HG03520 (cell line): Measurements from ENCODE around the gene LRP10.
A peak's percentile ranks its signal among the peaks of the same experiment; 100 is the strongest.
"Not testable (repeated sequence)": the region's sequence is repeated elsewhere in the genome, so short reads cannot be mapped to it uniquely, and the experiment has no call there.

ENCODE experiments used
- ATAC-seq: cut with Tn5 transposase; IDR thresholded peaks from one replicate; pipeline ENCODE4 v1.9.1; 2021; ENCODE audit warnings: mild to moderate bottlenecking, moderate library complexity; ENCODE audit not compliant: unreplicated experiment

The LRP10 gene, protein sequence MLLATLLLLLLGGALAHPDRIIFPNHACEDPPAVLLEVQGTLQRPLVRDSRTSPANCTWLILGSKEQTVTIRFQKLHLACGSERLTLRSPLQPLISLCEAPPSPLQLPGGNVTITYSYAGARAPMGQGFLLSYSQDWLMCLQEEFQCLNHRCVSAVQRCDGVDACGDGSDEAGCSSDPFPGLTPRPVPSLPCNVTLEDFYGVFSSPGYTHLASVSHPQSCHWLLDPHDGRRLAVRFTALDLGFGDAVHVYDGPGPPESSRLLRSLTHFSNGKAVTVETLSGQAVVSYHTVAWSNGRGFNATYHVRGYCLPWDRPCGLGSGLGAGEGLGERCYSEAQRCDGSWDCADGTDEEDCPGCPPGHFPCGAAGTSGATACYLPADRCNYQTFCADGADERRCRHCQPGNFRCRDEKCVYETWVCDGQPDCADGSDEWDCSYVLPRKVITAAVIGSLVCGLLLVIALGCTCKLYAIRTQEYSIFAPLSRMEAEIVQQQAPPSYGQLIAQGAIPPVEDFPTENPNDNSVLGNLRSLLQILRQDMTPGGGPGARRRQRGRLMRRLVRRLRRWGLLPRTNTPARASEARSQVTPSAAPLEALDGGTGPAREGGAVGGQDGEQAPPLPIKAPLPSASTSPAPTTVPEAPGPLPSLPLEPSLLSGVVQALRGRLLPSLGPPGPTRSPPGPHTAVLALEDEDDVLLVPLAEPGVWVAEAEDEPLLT

DNA sequence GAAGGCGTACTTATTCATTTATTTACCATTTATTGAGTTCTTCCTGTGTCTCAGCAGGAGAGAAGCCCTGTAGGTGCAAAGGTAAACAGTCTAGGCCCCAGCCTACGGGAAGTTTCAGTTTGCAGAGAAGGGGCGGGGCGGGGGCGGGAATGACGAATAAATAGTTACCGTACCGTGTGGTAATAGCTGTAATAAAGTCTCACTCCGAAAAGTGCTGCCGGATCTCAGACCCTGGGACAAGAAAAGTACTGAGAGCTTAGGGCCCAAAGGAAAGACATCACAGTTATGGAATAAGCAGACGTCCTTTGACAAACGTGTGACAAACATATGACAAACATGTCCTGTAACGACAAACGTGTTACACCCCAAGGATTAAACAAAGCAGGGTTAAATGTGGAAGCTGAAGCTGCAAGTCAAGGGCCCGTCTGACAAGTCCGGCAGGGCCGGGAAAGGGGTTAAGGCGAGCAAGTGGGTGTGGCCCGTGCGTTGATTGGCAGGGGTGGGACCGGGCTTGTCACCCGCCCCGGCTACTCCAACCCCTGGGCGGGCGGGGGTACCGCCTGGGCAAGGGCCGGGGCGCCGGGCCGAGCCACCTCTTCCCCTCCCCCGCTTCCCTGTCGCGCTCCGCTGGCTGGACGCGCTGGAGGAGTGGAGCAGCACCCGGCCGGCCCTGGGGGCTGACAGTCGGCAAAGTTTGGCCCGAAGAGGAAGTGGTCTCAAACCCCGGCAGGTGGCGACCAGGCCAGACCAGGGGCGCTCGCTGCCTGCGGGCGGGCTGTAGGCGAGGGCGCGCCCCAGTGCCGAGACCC is at the start of gene LRP10:
TSS of gene LRP10 (plus strand) at position 517 of the 809 bp plus-strand sequence. CDS start 564 bp downstream, outside the sequence.
- ATAC-seq: peak; percentile 60

DNA sequence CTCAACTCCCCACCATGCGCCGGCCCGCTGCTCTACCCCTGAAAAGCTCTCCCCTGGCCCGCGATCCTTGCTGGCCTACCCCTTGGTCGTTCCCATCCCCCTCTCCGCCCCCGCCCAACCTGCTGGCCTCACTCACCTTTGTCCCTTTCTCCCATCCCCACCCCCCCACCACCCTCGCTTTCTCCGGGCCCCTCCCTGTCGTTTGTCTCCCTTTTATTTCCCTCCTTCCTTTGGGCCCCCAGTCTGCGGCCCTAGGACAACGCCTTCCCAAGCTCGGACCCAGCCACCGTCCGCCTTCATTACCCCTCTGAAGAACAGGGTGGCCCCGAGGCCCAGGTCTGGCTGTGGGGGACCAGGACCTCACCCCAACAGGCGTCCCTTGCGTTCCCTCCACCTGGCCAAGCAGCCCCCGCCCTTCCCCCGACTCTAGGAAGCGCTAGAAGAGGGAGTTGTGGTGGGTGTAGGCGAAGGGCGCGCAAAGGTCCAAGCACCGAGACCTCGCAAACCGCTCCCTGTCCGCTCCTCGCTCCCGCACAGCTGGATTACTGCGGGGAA is 49.4 kb upstream of the LRP10 start:
- no peak for ATAC-seq

DNA sequence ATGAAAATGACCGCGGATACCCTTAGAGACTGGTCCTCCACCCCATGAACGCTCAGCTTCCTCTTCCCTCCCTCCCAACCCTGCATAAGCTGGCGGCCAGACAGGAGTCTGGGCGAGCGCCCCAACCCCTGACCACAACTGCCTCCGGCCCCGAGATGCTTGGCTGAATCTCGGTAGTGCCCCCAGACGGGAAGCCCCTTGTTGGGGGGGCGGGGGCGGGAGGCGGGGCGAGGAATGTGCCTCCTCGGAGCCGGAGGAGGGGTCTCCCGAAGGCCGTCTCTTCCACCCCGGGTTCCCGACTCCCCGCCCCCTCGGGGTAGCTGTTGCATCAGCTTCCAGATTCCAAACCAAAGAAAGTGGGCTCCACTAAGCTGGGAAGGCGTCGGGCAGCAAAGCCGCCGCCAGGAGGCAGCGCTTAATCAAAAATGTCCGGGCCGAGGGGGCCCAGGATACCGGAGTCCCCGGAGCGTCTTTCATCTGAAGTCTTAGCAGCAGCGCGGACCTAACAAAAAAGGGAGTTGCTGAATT is 48.9 kb upstream of the LRP10 start:
- no peak for ATAC-seq

DNA sequence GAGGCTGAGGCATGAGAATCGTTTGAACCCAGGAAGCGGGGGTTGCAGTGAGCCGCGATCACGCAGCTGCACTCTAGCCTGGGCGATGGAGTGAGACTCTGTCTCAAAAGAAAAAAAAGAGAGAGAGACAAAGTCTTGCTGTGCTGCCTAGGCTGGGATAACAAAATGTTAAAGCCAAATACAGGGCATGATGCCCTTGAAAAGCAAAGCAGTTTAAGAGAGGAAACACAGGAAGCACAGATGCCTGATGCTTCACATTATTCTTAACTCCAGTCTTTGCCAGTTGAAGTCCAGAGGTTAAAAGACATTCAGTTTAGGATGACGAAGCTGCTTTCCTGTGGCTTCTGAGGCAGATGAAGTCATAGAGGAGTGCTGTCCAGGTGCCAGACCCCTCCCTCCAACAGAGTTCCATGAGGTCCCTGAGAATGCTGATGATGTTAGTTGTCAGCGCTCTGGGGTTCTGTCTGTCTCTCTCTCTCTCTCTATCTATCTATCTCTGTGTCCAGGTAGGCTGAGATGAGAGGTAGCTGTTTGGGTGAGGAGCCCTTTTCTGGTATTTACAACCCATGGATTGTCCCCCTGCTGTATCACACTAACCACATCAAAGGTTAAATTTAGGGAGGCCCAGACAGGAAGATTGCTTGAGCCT is 46.7 kb upstream of the LRP10 start:
- no peak for ATAC-seq

DNA sequence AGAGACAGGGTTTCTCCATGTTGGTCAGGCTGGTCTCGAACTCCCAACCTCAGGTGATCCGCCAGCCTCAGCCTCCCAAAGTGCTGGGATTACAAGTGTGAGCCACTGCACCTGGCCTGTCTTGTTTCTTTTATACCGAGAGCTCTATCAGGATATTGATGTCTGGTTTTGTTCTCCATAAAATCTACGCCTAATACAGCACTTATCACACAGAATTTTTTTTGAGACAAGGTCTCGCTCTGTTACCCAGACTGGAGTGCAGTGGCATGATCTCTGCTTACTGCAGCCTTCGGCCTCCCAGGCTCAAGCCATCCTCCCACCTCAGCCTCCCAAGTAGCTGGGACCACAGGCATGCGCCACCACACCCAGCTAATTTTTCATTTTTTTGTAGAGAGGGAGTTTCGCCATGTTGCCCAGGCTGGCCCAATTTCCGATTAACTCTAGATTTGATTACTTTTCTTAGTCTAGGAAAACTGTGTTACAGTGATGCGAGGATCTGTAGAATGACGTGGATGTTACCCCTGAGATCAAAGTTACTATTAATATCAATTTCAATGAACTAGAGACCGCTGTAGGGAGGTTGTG is 42.4 kb upstream of the LRP10 start:
- ATAC-seq: not testable (repeated sequence)

DNA sequence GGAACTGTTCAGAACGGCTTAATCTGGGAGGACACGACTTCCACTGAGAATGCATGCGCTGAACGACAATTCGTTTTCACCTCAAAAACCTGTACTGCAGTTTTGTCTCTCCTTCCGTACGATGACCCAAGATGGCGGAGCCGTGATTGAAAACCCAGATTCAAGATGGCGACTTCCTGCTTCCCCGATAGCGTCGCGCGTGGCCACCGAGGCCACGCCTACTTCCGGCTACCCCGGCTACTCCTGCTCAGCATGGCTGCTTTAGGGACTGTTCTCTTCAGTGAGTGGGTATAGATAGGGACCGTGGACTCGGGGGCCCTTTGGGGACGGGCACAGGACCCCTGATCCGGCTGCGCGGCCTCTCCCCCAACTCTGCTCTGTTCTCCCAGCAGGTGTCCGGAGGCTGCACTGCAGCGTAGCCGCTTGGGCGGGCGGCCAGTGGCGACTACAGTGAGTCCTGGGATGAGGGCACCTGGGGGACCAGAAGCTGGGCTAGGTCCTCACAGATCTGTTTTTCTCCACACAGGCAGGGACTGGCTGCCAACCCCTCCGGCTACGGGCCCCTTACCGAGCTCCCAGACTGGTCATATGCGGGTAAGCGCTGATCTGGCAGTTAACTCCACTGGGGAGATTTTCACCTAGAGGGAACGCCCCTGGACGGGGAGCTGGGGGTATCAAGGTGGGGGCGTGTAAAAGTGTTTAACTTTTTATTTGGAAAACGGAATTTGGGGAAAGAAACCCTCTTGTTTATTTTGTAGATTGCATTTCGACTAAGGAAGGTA is 41.7 kb upstream of the LRP10 start, which contains the start of gene MRPL52:
TSS of gene MRPL52 (plus strand) at position 227 of the 782 bp plus-strand sequence. CDS start at position 253, 26 bp downstream.
- ATAC-seq: peak; percentile 72

DNA sequence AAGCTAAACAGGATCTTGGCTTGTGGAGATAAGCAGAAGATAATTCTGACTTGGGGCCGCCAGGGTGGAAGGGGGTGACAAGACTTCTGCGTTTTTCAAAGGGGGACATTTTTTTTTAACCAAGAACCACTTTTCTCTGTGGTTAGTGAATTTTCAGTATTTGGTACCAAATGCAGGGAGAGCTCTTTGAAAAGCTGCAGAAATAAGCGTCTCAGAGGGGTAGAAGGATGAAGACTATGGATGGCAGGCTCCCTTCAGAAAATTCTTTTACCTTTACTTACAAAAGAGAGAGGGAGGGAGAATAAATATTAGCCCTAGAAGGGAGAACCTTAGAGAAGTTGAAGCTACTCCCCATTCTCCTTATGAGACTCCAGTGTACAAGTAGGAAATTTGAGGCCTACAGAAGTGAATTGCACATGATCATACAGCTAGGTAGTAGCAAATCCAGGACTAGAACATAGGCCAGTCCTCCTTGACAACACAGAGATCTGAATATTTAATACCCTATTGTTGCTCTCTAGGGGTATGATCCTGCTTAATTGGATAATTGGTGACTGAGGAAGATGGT is 41.0 kb upstream of the LRP10 start:
- no peak for ATAC-seq

DNA sequence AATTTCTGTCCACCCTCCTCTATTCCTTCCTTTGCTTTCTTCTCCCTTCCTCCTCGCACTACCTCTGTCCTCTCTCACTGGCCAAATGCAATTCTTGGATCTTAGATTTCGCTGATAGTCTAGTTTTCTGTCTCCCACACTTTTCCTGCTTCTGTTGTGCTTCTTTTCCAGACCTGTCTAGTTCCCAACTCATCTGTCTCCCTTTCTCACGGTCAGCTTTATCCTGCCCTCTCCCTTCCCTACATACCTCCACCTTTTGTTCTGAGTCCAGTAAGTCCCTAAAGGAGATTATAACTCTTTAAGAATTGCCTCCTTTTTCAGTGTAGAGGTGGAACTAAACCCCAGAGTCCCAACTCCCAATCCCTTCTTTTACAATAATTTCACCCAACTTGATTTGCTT is 36.0 kb upstream of the LRP10 start:
- no peak for ATAC-seq

DNA sequence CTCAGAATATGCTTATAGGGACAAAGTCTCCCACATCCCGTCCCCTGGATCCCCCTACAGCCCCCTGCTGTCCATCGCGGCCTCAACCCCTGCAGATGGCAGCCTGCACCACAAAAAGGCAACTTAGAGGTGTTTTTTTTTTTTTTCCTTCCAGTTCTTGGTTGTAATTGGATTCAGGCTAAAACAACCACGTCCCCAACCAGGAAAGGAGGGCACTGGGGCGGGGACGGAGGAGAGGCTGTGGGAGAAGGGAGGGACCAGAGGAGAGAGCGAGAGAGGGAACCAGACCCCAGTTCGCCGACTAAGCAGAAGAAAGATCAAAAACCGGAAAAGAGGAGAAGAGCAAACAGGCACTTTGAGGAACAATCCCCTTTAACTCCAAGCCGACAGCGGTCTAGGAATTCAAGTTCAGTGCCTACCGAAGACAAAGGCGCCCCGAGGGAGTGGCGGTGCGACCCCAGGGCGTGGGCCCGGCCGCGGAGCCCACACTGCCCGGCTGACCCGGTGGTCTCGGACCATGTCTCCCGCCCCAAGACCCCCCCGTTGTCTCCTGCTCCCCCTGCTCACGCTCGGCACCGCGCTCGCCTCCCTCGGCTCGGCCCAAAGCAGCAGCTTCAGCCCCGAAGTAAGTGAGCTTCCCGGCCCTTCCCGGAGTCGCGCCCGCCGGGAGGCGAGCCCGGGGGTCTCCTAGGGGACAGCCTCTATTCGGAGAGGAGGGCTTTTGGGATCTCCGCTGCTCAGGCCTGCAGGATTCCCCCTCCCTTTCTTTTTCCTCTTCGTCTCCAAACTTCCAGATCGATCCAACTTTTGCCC is 35.0 kb upstream of the LRP10 start, which contains the start of gene MMP14:
TSS of gene MMP14 (plus strand) at position 285 of the 813 bp plus-strand sequence. CDS start at position 518, 233 bp downstream.
- no peak for ATAC-seq

DNA sequence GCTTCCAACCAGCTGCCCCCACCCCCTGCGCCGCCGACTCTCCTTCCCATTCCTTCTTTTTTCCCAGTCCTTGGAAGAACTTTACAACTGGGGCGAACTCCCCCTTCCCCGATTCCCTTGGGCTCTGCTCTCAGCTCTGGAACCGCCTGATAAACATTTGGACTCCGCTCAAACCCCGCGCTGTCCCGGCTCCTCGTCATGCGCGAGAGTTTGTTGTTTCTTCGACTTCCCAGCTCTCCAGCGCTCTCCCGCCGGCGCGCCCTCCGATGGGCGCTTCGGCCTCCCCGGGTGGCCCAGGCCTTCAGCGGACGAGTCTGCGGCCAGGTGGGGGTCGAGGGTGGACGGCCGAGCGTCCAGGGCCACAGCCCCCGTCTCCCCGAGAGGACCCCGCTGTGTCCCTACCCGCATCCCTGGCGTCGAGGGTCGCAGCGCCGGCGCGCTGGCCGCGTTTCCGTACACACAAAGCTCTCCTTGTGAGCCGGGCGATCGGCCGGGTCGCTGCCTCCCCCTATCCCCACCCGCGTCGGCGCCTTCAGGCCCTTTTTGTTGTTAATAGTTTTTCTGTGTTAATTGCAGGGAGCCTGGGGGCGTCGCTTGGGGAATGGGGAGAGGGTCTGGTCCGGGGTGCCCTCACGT is 34.3 kb upstream of the LRP10 start:
- no peak for ATAC-seq

DNA sequence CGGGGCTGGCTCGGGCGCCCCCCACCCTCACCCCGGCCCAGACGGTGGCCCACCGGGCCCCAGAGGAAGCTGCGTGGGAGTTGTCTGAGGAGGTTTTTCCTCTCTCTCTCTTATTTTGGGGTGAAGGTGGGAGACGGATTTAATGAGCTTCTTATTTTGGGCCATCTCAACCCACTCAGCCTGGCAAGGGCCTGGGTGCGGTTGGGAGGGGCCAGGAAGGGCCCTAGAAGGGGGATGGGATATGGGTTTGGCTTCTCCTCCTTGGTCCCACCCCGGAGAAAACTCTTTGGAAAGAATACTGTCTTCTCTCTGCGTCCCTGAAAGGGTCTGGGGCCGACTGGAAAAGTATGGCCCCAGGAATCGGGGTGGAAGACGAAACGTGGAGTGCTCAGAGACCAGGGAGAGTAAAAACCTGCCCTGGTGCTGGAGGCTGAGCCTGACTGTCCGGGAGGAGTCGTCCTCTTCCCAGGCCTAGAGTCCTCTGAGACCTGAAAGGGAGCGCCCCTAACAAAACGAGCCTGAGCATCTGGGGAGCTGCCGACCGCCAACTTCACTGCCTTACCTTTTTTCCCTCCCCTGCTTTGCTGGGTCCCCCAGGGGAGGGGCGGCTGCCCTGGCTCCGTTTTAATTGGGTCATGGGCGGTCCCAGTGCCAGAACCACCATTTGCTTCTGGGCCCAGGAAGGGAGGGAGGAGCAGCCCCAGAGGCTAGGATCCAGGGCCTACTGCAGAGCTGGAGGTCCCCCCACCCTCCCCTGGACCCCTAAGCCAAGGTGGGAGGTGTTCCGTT is 33.6 kb upstream of the LRP10 start:
- no peak for ATAC-seq

DNA sequence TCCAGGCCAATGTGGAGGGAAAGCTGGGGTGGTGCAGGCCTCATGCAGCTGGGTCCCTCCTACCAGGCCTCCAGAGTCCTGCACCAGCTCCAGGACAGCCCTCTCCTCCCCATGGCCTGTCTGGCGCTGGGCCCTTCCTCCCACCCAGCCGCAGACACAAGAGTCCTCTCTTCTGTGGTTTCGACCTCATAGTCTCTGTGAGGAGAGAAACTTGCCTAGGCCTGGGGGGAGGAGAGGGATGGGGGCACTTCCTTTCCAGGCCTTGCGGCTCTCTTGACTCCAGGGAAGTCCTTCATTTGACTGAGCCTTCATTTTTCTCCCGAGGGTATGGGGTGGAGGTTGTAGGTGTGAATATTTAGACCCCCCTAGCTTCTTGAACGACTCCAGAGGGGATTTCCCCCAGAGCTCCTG is 32.9 kb upstream of the LRP10 start:
- no peak for ATAC-seq

DNA sequence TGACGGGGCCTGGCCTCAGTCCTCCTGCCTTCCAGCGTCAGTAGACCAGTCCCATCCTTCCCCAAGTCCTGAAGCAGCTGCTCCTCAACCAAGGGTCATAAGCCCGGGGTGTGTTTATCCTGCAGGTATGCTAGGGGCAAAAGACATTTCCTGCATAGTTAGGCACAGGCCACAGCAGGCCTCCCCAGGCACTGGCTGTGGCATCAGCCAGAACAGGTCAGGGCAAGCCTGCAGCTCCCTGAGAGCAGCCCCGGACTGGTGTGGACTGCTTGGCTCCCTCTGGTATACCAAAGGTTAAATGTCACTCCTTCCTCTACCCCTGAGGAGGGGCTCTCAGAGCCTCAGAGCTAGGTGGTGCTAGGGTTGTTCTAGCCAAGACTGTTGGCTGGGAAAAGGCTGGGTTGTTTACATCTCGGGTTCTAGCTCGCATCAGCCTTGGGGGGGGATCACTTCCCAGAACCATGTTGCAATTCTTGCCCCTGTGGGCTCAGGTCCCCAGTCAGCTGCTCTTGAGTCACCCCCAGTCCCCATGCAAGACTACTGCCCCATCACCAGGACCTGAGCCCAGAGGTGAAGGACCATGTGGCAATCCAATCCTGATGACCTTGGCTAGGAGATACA is 32.3 kb upstream of the LRP10 start:
- ATAC-seq: no peak

DNA sequence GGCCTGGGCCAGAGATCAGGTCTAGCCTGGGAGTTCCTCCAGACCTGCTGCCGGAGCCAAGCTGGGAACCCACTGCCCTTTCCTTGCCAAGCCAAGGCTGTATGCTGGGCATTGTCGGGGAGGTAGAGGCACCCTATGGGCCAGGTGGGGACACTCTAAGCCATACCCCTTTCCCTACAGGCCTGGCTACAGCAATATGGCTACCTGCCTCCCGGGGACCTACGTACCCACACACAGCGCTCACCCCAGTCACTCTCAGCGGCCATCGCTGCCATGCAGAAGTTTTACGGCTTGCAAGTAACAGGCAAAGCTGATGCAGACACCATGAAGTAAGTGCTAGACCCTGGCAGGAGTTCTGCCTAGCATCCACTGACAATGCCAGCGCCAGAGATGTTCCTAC is 30.2 kb upstream of the LRP10 start:
- no peak for ATAC-seq

DNA sequence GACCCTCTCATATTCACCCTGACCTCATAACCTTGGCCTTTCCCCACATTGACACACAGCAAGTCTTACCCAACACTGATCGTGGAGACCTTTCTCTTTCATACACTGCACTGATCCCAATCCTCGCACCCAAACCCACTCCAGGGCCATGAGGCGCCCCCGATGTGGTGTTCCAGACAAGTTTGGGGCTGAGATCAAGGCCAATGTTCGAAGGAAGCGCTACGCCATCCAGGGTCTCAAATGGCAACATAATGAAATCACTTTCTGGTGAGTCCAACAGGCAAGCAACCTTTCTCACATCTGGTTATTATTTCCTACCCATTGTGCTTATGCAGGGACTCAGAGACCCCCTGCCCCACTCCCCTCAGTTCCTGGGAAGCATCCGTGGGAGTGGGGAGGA is 29.8 kb upstream of the LRP10 start:
- no peak for ATAC-seq
